Peyer's patch (tissue), 4 donors: ENCODE data around the gene C17orf75.

ENCODE experiments used
- POLR2A ChIP-seq, 2 donors: fragments of 450-650 bp; IDR thresholded peaks; one replicate each; pipeline ENCODE4 v1.5.1; 2017; ENCODE audit warnings: antibody characterized with exemption in 2 of 2, mild to moderate bottlenecking in 2 of 2, moderate library complexity in 2 of 2
- TF ChIP-seq, protein P1 (sequence below), 6 experiments: fragments of 450-650 bp in 4 of 6; fragments of 200-600 bp in 2 of 6; sonication (generic) in 1 of 6; IDR thresholded peaks; one replicate each; pipeline ENCODE4 v1.5.1; 2017 to 2019; ENCODE audit warnings: antibody characterized with exemption in 6 of 6, mild to moderate bottlenecking in 3 of 6, moderate library complexity in 1 of 6

DNA sequence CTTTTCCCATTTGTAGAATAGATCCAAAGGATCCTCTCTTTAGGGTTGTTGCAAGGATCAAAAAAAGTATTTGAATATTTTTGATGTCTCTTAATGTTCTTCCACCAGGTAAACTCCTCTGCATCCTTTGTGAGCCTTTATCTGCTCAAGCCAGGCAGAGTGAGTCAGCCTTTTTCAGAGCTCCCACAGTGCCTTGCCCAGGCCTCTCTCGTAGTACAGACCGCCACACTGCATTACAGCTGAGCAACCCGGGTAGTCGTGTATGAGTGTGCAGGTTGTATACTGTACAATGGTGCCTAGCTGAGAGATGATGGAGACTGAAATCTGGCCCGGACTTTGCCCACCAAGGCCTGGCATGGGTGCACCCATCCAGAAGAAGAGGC is 55.5 kb downstream of the C17orf75 start:
- TF ChIP-seq, protein P1, sequence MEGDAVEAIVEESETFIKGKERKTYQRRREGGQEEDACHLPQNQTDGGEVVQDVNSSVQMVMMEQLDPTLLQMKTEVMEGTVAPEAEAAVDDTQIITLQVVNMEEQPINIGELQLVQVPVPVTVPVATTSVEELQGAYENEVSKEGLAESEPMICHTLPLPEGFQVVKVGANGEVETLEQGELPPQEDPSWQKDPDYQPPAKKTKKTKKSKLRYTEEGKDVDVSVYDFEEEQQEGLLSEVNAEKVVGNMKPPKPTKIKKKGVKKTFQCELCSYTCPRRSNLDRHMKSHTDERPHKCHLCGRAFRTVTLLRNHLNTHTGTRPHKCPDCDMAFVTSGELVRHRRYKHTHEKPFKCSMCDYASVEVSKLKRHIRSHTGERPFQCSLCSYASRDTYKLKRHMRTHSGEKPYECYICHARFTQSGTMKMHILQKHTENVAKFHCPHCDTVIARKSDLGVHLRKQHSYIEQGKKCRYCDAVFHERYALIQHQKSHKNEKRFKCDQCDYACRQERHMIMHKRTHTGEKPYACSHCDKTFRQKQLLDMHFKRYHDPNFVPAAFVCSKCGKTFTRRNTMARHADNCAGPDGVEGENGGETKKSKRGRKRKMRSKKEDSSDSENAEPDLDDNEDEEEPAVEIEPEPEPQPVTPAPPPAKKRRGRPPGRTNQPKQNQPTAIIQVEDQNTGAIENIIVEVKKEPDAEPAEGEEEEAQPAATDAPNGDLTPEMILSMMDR (IDR thresholded peaks at IDR 0.05) = no peak
- no peak for TF ChIP-seq POLR2A (IDR thresholded peaks at IDR 0.05)
